Loucy (cell line): Measurements from ENCODE around the gene IQSEC1.

Experiments
- CTCF ChIP-seq: fragments of 200-600 bp; sonication (generic); conservative IDR thresholded peaks from 2 replicates; pipeline ENCODE4 v1.5.1; 2014; ENCODE audit warnings: mild to moderate bottlenecking, antibody characterized with exemption, low read length
- EZH2phosphoT487 ChIP-seq: fragments of 200-600 bp; IDR thresholded peaks from 2 replicates; pipeline ENCODE4 v1.6.1; 2018; ENCODE audit warnings: antibody characterized with exemption, mild to moderate bottlenecking, moderate library complexity, borderline replicate concordance

GRCh38 chr3:12978682-12979081, 94.5 kb downstream of the IQSEC1 start:
- TF ChIP-seq CTCF, result no peak
- TF ChIP-seq EZH2phosphoT487, result no peak
